Vagina (tissue), 2 donors: ENCODE data around the gene RUNX2.

Source experiments
- CTCF ChIP-seq, 3 experiments: fragments of 450-650 bp in 2 of 3; fragments of 200-600 bp in 1 of 3; sonication (generic) in 1 of 3; IDR thresholded peaks; one replicate each; pipeline ENCODE4 v1.5.1; 2017 to 2019; ENCODE audit warnings: antibody characterized with exemption in 3 of 3, mild to moderate bottlenecking in 2 of 3, moderate library complexity in 2 of 3
- POLR2A ChIP-seq, 2 donors: fragments of 450-650 bp; IDR thresholded peaks; one replicate each; pipeline ENCODE4 v1.6.1; 2017; ENCODE audit warnings: antibody characterized with exemption in 2 of 2, mild to moderate bottlenecking in 2 of 2, moderate library complexity in 2 of 2
- POLR2AphosphoS5 ChIP-seq, 2 donors: sonication (generic); formaldehyde crosslinking; IDR thresholded peaks; one replicate each; pipeline ENCODE4 v1.9.0; 2017; ENCODE audit warnings: antibody characterized with exemption in 2 of 2, mild to moderate bottlenecking in 2 of 2, low read depth in 1 of 2; ENCODE audit not compliant: insufficient read depth in 1 of 2

- no peak for TF ChIP-seq CTCF (IDR thresholded peaks at IDR 0.05)
- TF ChIP-seq POLR2A (IDR thresholded peaks at IDR 0.05) = no peak
- TF ChIP-seq POLR2AphosphoS5 (IDR thresholded peaks at IDR 0.05; ENCODE audit: insufficient read depth in 1 of 2, low read depth in 1 of 2) = no peak
These were observed 4.4 kb upstream of the RUNX2 start for GRCh38 chr6:45323656-45324224.
